Ascending aorta (tissue), 2 donors: ENCODE results near the gene CCDC33. TPM values are rescaled to one million over a fixed set of nuclear protein-coding genes. Genes with fewer than 3 reads are reported as not detected.

ENCODE experiments used
- DNase-seq, 2 donors: peaks; one replicate each; pipeline ENCODE4 v3.0.0-alpha.2; 2019; ENCODE audit warnings: low spot score in 2 of 2
- H3K27ac ChIP-seq, 2 donors: fragments of 200-600 bp; sonication (generic); one replicate each; pipeline ENCODE4 v1.5.1; 2016 to 2017; ENCODE audit warnings: mild to moderate bottlenecking in 1 of 2
- H3K27me3 ChIP-seq: fragments of 200-600 bp; sonication (generic); one replicate; pipeline ENCODE4 v1.5.1; 2017
- H3K36me3 ChIP-seq, 2 donors: fragments of 200-600 bp; sonication (generic); one replicate each; pipeline ENCODE4 v1.5.1; 2016
- H3K4me1 ChIP-seq, 2 donors: fragments of 200-600 bp; sonication (generic); one replicate each; pipeline ENCODE4 v1.5.1; 2016 to 2017; ENCODE audit warnings: mild to moderate bottlenecking in 1 of 2
- H3K4me3 ChIP-seq, 2 donors: fragments of 200-600 bp; sonication (generic); one replicate each; pipeline ENCODE4 v1.5.1; 2016 to 2017; ENCODE audit warnings: mild to moderate bottlenecking in 1 of 2
- H3K9me3 ChIP-seq, 2 donors: fragments of 200-600 bp; sonication (generic); one replicate each; pipeline ENCODE4 v1.5.1; 2016
- intact Hi-C: fragments of 100-400 bp; cut with DNase I; formaldehyde crosslinking; loops from one replicate; pipeline ENCODE4 v1.15.1; 2023
- total RNA-seq: library from RNA; depleted of rRNA; stranded (reverse); fragments of >200 nt; gene quantifications from one replicate; pipeline ENCODE4 v1.1.0, GENCODE V29; 2016
- TF ChIP-seq, protein P1 (sequence below), 3 experiments: fragments of 200-600 bp in 2 of 3; fragments of 450-650 bp in 1 of 3; sonication (generic) in 2 of 3; IDR thresholded peaks; one replicate each; pipeline ENCODE4 v1.5.1; 2016 to 2019; ENCODE audit warnings: antibody characterized with exemption in 3 of 3, mild to moderate bottlenecking in 1 of 3, moderate library complexity in 1 of 3

Gene CCDC33
- total RNA-seq, 1 donor from 2014 or later = not detected

DNA sequence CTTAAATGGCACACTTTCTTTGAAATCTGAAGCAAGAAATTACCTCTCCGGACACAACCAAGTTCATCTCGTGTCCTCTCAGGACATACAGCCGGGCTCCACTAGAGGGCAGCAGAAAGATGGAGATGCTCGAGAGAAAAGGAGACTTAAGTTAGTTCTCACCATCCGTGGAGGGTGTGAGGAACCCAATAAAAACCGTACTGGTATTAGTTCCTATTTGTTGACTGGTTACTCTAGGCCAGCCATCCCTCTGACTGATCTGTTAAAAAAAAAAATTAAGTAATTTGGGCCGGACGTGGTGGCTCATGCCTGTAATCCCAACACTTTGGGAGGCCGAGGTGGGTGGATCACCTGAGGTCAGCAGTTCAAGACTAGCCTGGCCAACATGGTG, 139.2 kb downstream of the CCDC33 start:
- intact Hi-C loops = loop anchor here (2.0 to 10.0 kb wide), 2 partner anchors 394 to 580 kb away; partner anchors contain the start of gene RPP25
- TF ChIP-seq, protein P1, sequence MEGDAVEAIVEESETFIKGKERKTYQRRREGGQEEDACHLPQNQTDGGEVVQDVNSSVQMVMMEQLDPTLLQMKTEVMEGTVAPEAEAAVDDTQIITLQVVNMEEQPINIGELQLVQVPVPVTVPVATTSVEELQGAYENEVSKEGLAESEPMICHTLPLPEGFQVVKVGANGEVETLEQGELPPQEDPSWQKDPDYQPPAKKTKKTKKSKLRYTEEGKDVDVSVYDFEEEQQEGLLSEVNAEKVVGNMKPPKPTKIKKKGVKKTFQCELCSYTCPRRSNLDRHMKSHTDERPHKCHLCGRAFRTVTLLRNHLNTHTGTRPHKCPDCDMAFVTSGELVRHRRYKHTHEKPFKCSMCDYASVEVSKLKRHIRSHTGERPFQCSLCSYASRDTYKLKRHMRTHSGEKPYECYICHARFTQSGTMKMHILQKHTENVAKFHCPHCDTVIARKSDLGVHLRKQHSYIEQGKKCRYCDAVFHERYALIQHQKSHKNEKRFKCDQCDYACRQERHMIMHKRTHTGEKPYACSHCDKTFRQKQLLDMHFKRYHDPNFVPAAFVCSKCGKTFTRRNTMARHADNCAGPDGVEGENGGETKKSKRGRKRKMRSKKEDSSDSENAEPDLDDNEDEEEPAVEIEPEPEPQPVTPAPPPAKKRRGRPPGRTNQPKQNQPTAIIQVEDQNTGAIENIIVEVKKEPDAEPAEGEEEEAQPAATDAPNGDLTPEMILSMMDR (IDR thresholded peaks at IDR 0.05) = peak; percentile 53 to 88 (median 83)
- no peak overlapping the region for H3K4me3 ChIP-seq
- no peaks in the 10 kb centered on the region for H3K36me3 ChIP-seq
- H3K27ac ChIP-seq = no peak overlapping the region
- H3K9me3 ChIP-seq = no peaks in the 10 kb centered on the region
- H3K27me3 ChIP-seq = no peaks in the 10 kb centered on the region
- peaks cover 4 to 12% of the 10 kb centered on the region in 2 donors for H3K4me1 ChIP-seq
- DNase-seq = peak in 1 of 2 donors; percentile 91

DNA sequence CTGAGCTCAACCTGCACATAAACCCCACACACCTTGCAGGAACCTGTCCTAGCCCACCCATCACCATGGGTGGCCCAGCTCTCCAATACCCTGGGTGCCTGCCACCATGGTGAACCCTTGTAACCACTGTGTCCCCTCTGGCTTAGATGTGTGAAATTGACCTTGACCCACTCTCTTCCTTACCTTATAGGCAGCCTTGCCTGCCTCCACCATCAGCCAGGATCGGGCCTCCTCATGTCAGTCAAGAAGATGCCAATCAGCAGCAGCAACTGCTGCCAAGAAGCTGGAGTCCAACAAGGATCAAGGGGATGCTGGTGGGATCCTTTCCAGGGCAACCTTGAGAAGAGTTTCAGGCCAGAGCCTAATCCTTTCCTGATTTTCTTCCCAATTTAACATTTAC, 140.1 kb downstream of the CCDC33 start:
- Histone ChIP-seq H3K36me3 (no peaks in the 10 kb centered on the region), H3K9me3 (no peaks in the 10 kb centered on the region), H3K4me3 (no peak overlapping the region), H3K4me1 (peaks cover 4 to 12% of the 10 kb centered on the region in 2 donors), H3K27ac (no peak overlapping the region), H3K27me3 (no peaks in the 10 kb centered on the region)
- intact Hi-C loops = loop anchor here (10.0 kb wide), 1 partner anchor 579 kb away; the partner anchor contains the start of gene RPP25
- TF ChIP-seq, protein P1 (IDR thresholded peaks at IDR 0.05) = no peak
- peak in 1 of 2 donors; percentile 31 for DNase-seq

DNA sequence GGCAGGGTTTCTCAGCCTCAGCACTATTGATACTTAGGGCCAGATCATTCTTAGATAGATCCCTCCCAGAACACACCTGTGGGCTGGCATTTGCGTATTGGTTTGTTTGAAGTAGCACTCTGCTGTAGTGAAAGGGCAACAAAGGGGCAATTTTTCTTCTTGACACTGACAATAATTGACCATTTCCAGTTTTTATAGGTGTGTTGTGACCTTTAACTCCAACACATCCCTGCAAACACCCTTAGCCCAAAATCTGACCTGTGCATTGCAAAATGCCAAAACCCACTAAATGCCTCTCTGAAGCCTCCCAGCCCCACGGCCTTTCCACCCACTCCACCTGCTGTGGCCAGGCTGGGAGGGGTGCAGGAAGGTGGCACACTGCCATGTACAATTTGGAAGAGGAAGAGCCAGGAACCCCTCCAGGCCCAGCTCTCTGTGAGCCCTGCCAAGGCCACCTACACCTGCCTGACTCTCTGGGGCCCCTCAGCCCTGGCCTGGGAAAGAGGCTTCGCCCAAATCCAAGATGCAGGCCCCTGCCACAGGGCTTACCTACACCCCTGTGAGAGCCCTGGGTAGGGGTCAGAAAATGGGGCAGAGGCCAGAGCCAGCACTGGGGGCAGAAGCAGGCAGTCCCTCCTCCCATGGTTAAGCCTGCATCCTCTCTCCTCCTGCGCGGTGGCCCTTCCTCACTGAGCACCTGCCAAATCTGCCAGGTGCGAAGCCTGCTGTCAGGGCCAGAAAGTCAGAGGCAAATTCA, 140.9 kb downstream of the CCDC33 start:
- Histone ChIP-seq H3K36me3 (no peaks in the 10 kb centered on the region), H3K9me3 (no peaks in the 10 kb centered on the region), H3K4me1 (peaks cover 4 to 12% of the 10 kb centered on the region in 2 donors), H3K27me3 (no peaks in the 10 kb centered on the region), H3K27ac (no peak overlapping the region), H3K4me3 (no peak overlapping the region)
- DNase-seq = no peak
- intact Hi-C loops = loop anchor here (10.0 kb wide), 1 partner anchor 578 kb away; the partner anchor contains the start of gene RPP25
- TF ChIP-seq, protein P1 (IDR thresholded peaks at IDR 0.05) = no peak

DNA sequence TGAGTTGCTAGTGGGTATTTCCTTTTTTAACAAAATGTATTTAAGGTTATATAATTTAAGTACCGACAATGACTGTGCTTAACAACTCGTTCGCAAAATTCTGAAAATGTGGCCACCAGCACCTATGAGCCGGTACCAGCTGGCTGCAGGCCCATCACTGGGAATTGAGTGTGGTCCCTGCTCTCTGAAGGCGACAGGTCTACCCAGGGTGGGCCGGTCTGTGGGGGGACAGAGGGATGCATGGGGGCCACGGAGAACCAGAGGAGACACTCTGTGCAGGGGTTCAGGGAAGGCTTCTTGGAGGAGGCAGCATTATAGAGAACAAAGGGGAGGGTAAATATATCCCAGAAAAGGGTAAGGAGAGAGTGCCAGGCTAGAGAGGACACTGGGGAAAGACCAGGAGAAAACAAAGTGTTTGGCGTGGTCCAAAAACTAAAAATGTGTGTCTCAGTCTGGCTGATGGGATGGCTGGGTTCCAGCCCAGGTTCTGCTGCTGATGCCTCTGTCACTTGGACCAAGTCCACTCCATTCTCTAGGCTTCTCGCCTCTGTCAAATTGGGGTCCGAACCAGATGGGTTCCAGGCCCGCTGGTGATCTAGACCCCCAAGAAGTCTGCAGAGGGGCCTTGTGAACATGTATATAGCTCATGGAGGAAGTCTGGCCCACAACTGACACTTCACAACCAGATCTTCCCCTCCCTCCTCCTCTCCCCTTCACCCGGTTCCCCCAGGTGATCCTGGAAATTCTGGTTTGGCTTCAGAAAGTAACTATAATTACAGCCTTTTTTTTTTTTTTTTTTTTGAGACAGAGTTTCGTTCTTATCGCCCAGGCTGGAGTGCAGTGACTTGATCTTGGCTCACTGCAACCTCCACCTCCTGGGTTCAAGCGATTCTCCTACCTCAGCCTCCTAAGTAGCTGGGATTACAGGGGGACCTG, 142.0 kb downstream of the CCDC33 start:
- Histone ChIP-seq H3K4me3 (no peak overlapping the region), H3K36me3 (no peaks in the 10 kb centered on the region), H3K4me1 (peaks cover 4 to 12% of the 10 kb centered on the region in 2 donors), H3K27ac (no peak overlapping the region), H3K9me3 (no peaks in the 10 kb centered on the region), H3K27me3 (no peaks in the 10 kb centered on the region)
- TF ChIP-seq, protein P1 (IDR thresholded peaks at IDR 0.05) = no peak
- intact Hi-C loops = loop anchor here (10.0 kb wide), 1 partner anchor 577 kb away; the partner anchor contains the start of gene RPP25
- no peak for DNase-seq

DNA sequence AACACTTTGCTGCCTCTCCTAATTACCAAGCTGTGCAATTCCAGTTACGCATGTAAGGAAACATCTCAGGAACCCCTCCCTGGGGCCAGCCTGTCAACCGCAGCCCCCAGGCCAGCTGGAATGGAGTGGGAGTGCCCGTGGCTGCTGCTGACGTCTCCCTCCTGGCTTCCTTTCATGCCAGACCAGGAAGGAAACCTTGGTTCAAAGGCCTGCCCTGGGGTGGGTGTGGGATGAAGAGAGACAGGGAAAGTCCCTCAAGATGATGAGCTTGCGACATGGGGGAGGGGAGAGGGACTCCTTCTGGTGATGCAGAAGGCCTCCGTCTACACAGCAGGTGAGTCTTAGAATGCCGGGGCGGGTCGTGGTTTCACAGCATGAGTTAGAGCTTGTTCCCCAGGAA, 142.7 kb downstream of the CCDC33 start:
- DNase-seq = no peak
- intact Hi-C loops = loop anchor here (10.0 kb wide), 1 partner anchor 576 kb away; the partner anchor contains the start of gene RPP25
- H3K4me3 ChIP-seq = no peak overlapping the region
- H3K4me1 ChIP-seq = peaks cover 4 to 10% of the 10 kb centered on the region in 2 donors
- no peaks in the 10 kb centered on the region for H3K27me3 ChIP-seq
- H3K27ac ChIP-seq = no peak overlapping the region
- TF ChIP-seq, protein P1 (IDR thresholded peaks at IDR 0.05) = no peak
- no peaks in the 10 kb centered on the region for H3K36me3 ChIP-seq
- no peaks in the 10 kb centered on the region for H3K9me3 ChIP-seq
